ENCODE results near the gene MICAL2.

MICAL2 gene

GRCh38 chr11:12122083-12122482 lies 11.7 kb downstream of the MICAL2 start:
- H4K20me1 ChIP-seq: no peaks in the 10 kb centered on the region
- H3K9ac ChIP-seq: no peak overlapping the region
- no peaks in the 10 kb centered on the region for H3K36me3 ChIP-seq
- H3K9me3 ChIP-seq: no peaks in the 10 kb centered on the region
- no peak overlapping the region for H3K4me2 ChIP-seq
- H3K27ac ChIP-seq: no peak overlapping the region
- no peaks in the 10 kb centered on the region for H3K27me3 ChIP-seq
- H3K4me1 ChIP-seq: peaks cover 56% of the 10 kb centered on the region
- TF ChIP-seq Cebpa-rat (IDR thresholded peaks at IDR 0.05): no peak
- no peak overlapping the region for H3K4me3 ChIP-seq

GRCh38 chr11:12123273-12123672 lies 12.9 kb downstream of the MICAL2 start:
- no peak overlapping the region for H3K27ac ChIP-seq
- no peaks in the 10 kb centered on the region for H3K9me3 ChIP-seq
- no peak overlapping the region for H3K4me2 ChIP-seq
- H3K4me1 ChIP-seq: peaks cover 56% of the 10 kb centered on the region
- H3K9ac ChIP-seq: no peak overlapping the region
- H4K20me1 ChIP-seq: no peaks in the 10 kb centered on the region
- no peak overlapping the region for H3K4me3 ChIP-seq
- TF ChIP-seq Cebpa-rat (IDR thresholded peaks at IDR 0.05): no peak
- no peaks in the 10 kb centered on the region for H3K27me3 ChIP-seq
- H3K36me3 ChIP-seq: no peaks in the 10 kb centered on the region

- peak overlapping the region; percentile 69 for H3K4me2 ChIP-seq
- no peaks in the 10 kb centered on the region for H3K9me3 ChIP-seq
- H3K27ac ChIP-seq: no peak overlapping the region
- H3K4me3 ChIP-seq: no peak overlapping the region
- no peaks in the 10 kb centered on the region for H3K36me3 ChIP-seq
- no peaks in the 10 kb centered on the region for H3K27me3 ChIP-seq
- TF ChIP-seq Cebpa-rat (IDR thresholded peaks at IDR 0.05): no peak
- peaks cover 53% of the 10 kb centered on the region for H3K4me1 ChIP-seq
- H4K20me1 ChIP-seq: no peaks in the 10 kb centered on the region
- no peak overlapping the region; the same call in 1 of the 2 replicates for H3K9ac ChIP-seq
Observed at GRCh38 chr11:12123799-12124198, 13.4 kb downstream of the MICAL2 start.

- Histone ChIP-seq H3K9me3 (no peaks in the 10 kb centered on the region), H4K20me1 (no peaks in the 10 kb centered on the region), H3K4me1 (peaks cover 48% of the 10 kb centered on the region), H3K9ac (no peak overlapping the region; the same call in 1 of the 2 replicates), H3K27ac (peak overlapping the region; percentile 29; the same call in 1 of the 2 replicates), H3K4me3 (no peak overlapping the region), H3K4me2 (peak overlapping the region; percentile 69), H3K27me3 (no peaks in the 10 kb centered on the region), H3K36me3 (no peaks in the 10 kb centered on the region)
- TF ChIP-seq Cebpa-rat (IDR thresholded peaks at IDR 0.05): no peak
Observed at GRCh38 chr11:12124306-12124705, 13.9 kb downstream of the MICAL2 start.

- peaks cover 34% of the 10 kb centered on the region for H3K4me1 ChIP-seq
- H3K9me3 ChIP-seq: no peaks in the 10 kb centered on the region
- TF ChIP-seq Cebpa-rat (IDR thresholded peaks at IDR 0.05): no peak
- no peak overlapping the region for H3K4me2 ChIP-seq
- no peaks in the 10 kb centered on the region for H3K36me3 ChIP-seq
- H3K9ac ChIP-seq: no peak overlapping the region
- H3K4me3 ChIP-seq: no peak overlapping the region
- no peaks in the 10 kb centered on the region for H4K20me1 ChIP-seq
- no peak overlapping the region for H3K27ac ChIP-seq
- no peaks in the 10 kb centered on the region for H3K27me3 ChIP-seq
Observed at GRCh38 chr11:12125609-12126149, 15.3 kb downstream of the MICAL2 start.

- Histone ChIP-seq H3K4me3 (no peak overlapping the region), H4K20me1 (no peaks in the 10 kb centered on the region), H3K27ac (no peak overlapping the region), H3K4me2 (no peak overlapping the region), H3K9ac (no peak overlapping the region), H3K27me3 (no peaks in the 10 kb centered on the region), H3K9me3 (no peaks in the 10 kb centered on the region), H3K4me1 (peaks cover 29% of the 10 kb centered on the region), H3K36me3 (no peaks in the 10 kb centered on the region)
- TF ChIP-seq Cebpa-rat (IDR thresholded peaks at IDR 0.05): no peak
Observed at GRCh38 chr11:12126344-12127019, 16.1 kb downstream of the MICAL2 start.

GRCh38 chr11:12127206-12127898 lies 17.0 kb downstream of the MICAL2 start:
- TF ChIP-seq Cebpa-rat (IDR thresholded peaks at IDR 0.05): no peak
- no peaks in the 10 kb centered on the region for H4K20me1 ChIP-seq
- H3K9me3 ChIP-seq: no peaks in the 10 kb centered on the region
- no peak overlapping the region for H3K4me3 ChIP-seq
- no peak overlapping the region for H3K27ac ChIP-seq
- H3K27me3 ChIP-seq: no peaks in the 10 kb centered on the region
- no peaks in the 10 kb centered on the region for H3K36me3 ChIP-seq
- H3K4me2 ChIP-seq: no peak overlapping the region
- H3K9ac ChIP-seq: no peak overlapping the region
- peaks cover 33% of the 10 kb centered on the region for H3K4me1 ChIP-seq

- Histone ChIP-seq H4K20me1 (no peaks in the 10 kb centered on the region), H3K9me3 (no peaks in the 10 kb centered on the region), H3K27me3 (no peaks in the 10 kb centered on the region), H3K4me3 (no peak overlapping the region), H3K4me1 (peaks cover 36% of the 10 kb centered on the region), H3K9ac (no peak overlapping the region), H3K27ac (no peak overlapping the region), H3K4me2 (no peak overlapping the region), H3K36me3 (no peaks in the 10 kb centered on the region)
- no peak for TF ChIP-seq Cebpa-rat (IDR thresholded peaks at IDR 0.05)
Observed at GRCh38 chr11:12128301-12128751, 17.9 kb downstream of the MICAL2 start.

GRCh38 chr11:12129227-12129626 lies 18.8 kb downstream of the MICAL2 start:
- Histone ChIP-seq H3K4me3 (no peak overlapping the region), H3K9ac (no peak overlapping the region), H3K27ac (no peak overlapping the region), H3K9me3 (no peaks in the 10 kb centered on the region), H3K27me3 (no peaks in the 10 kb centered on the region), H3K4me1 (peaks cover 36% of the 10 kb centered on the region), H3K4me2 (no peak overlapping the region), H3K36me3 (no peaks in the 10 kb centered on the region), H4K20me1 (no peaks in the 10 kb centered on the region)
- TF ChIP-seq Cebpa-rat (IDR thresholded peaks at IDR 0.05): no peak

Data from BLaER1 (cell line).